ENCODE data around the gene METAP1. TPM values are rescaled to one million over a fixed set of nuclear protein-coding genes. Genes with fewer than 3 reads are reported as not detected.

Gene METAP1
- total and polyA plus RNA-seq, 2 of the 8 experiments (the other 6 are each of a cell fraction or from before 2014, with no cell fraction given), result 50.6 to 85.2 TPM

GRCh38 chr4:99071159-99071558 is 75.6 kb downstream of the METAP1 start:
- POLR2A ChIA-PET (ENCODE audit: partially characterized antibody), result interaction anchor here (0.6 to 1.5 kb wide), 3 partner anchors 12 to 76 kb away, joined by 3 to 5 read pairs (median 4); partner anchors contain the start of gene METAP1
- Histone ChIP-seq H2BK5ac (ENCODE audit: low read depth, low read length) (no peak overlapping the region), H2AK5ac (ENCODE audit: low read depth, low read length) (no peak overlapping the region), H3K4me1 (replicated peaks in 1 of 4; ENCODE audit: control insufficient read depth in 3 of 4, insufficient read depth in 4 of 4, low read length in 3 of 4) (no peaks in the 10 kb centered on the region), H3K23ac (ENCODE audit: insufficient read length) (no peak overlapping the region), H3K79me2 (ENCODE audit: control insufficient read depth in 1 of 2, insufficient read depth in 2 of 2, low read length in 2 of 2) (no peaks in the 10 kb centered on the region), H4K91ac (replicated peaks; ENCODE audit: insufficient read length, low read length) (no peak overlapping the region), H4K20me1 (replicated peaks in 1 of 2; ENCODE audit: control insufficient read depth in 1 of 2, insufficient read depth in 2 of 2, low read length in 2 of 2) (peaks cover 0 to 1% of the 10 kb centered on the region in 2 experiments), H3K36me3 (ENCODE audit: control insufficient read depth in 2 of 4, insufficient read depth in 4 of 4, low read length in 3 of 4) (peaks cover 15 to 57% (median 41%) of the 10 kb centered on the region in 4 experiments; a peak in 7 of 8 replicates), H3K4me2 (ENCODE audit: insufficient read depth in 1 of 2, low read depth in 2 of 2, low read length in 2 of 2) (no peak overlapping the region), H3K4me3 (ENCODE audit: extremely low read depth in 1 of 4, insufficient read depth in 2 of 4, low read depth in 3 of 4, low read length in 4 of 4) (no peak overlapping the region), H2BK12ac (ENCODE audit: low read depth, low read length) (no peak overlapping the region), H4K5ac (ENCODE audit: insufficient read length, low read depth, low read length) (no peak overlapping the region), H3K27ac (ENCODE audit: low read depth, low read length) (no peak overlapping the region), H2AFZ (ENCODE audit: low read length) (no peak overlapping the region), H3K27me3 (replicated peaks in 1 of 4; ENCODE audit: control insufficient read depth in 3 of 4, extremely low read depth in 1 of 4, insufficient read depth in 3 of 4, low read length in 3 of 4) (no peaks in the 10 kb centered on the region), H4K8ac (ENCODE audit: extremely low read depth, insufficient read depth, low read length) (no peak overlapping the region), H3K9ac (replicated peaks in 1 of 4; ENCODE audit: extremely low read depth in 1 of 4, low read depth in 3 of 4, low read length in 3 of 4) (no peak overlapping the region), H3K56ac (replicated peaks; ENCODE audit: insufficient read length, low read depth, low read length) (no peak overlapping the region), H3K23me2 (ENCODE audit: low read depth, low read length) (no peaks in the 10 kb centered on the region), H2BK120ac (replicated peaks; ENCODE audit: low read depth, low read length) (no peak overlapping the region), H3K4ac (replicated peaks; ENCODE audit: insufficient read length, low read depth, low read length) (no peak overlapping the region), H3K79me1 (ENCODE audit: low read depth, low read length) (no peaks in the 10 kb centered on the region), H2BK15ac (ENCODE audit: low read length) (no peak overlapping the region), H2BK20ac (ENCODE audit: low read length) (no peak overlapping the region), H3K14ac (ENCODE audit: insufficient read length) (no peak overlapping the region), H3K18ac (ENCODE audit: extremely low read depth, low read length) (no peak overlapping the region), H3K9me3 (ENCODE audit: insufficient read depth in 2 of 2, low read depth in 1 of 2, low read length in 1 of 2) (no peaks in the 10 kb centered on the region)
- FAIRE-seq (no peak), DNase-seq (ENCODE audit: low read depth in 1 of 2, low spot score in 2 of 2) (no peak)
- WGBS, 2 experiments (ENCODE audit: extremely low coverage in 1 of 2, insufficient coverage in 1 of 2, insufficient read length in 1 of 2, insufficient replicate concordance in 2 of 2, low coverage in 1 of 2, low lambda C conversion rate in 2 of 2, missing lambda C conversion rate in 1 of 2), result 89% methylated on average over 5 of the region's 5 CpGs; no CpG with 5 or more reads in 1 of the 2 experiments
- CTCF ChIA-PET (ENCODE audit: partially characterized antibody), result interaction anchor here (4.3 kb wide), 1 partner anchor 14 kb away, joined by 33 read pairs; no protein-coding TSS in a partner anchor
- no peak for TF ChIP-seq TAF1 (IDR thresholded peaks at IDR 0.05; ENCODE audit: low read depth, low read length)
- TF ChIP-seq SIRT6 (IDR thresholded peaks at IDR 0.05; ENCODE audit: low read length), result no peak
- no peak for TF ChIP-seq RNF2 (IDR thresholded peaks at IDR 0.05; ENCODE audit: borderline replicate concordance, low read depth, low read length, missing control alignments, poor library complexity, severe bottlenecking)
- no peak for TF ChIP-seq CHD1 (IDR thresholded peaks at IDR 0.05; ENCODE audit: low read depth, low read length)
- TF ChIP-seq, protein P1, sequence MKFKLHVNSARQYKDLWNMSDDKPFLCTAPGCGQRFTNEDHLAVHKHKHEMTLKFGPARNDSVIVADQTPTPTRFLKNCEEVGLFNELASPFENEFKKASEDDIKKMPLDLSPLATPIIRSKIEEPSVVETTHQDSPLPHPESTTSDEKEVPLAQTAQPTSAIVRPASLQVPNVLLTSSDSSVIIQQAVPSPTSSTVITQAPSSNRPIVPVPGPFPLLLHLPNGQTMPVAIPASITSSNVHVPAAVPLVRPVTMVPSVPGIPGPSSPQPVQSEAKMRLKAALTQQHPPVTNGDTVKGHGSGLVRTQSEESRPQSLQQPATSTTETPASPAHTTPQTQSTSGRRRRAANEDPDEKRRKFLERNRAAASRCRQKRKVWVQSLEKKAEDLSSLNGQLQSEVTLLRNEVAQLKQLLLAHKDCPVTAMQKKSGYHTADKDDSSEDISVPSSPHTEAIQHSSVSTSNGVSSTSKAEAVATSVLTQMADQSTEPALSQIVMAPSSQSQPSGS (IDR thresholded peaks at IDR 0.05; ENCODE audit: low read length), result no peak
- TF ChIP-seq TEAD4 (IDR thresholded peaks at IDR 0.05; ENCODE audit: low read depth, low read length), result no peak
- no peak for TF ChIP-seq TCF12 (IDR thresholded peaks at IDR 0.05; ENCODE audit: low read depth, low read length)
- no peak for TF ChIP-seq RBBP5 (IDR thresholded peaks at IDR 0.05; ENCODE audit: borderline replicate concordance, low read depth, low read length)
- TF ChIP-seq, protein P2, sequence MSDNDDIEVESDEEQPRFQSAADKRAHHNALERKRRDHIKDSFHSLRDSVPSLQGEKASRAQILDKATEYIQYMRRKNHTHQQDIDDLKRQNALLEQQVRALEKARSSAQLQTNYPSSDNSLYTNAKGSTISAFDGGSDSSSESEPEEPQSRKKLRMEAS (IDR thresholded peaks at IDR 0.05), result no peak
- TF ChIP-seq SP4 (IDR thresholded peaks at IDR 0.05; ENCODE audit: low read length), result no peak
- TF ChIP-seq YY1 (IDR thresholded peaks at IDR 0.05; ENCODE audit: low read depth, low read length), result no peak
- no peak for TF ChIP-seq CHD2 (IDR thresholded peaks at IDR 0.05; ENCODE audit: low read length)
- no peak for TF ChIP-seq RFX5 (IDR thresholded peaks at IDR 0.05; ENCODE audit: borderline replicate concordance, low read depth, low read length)
